Measurements from ENCODE around the gene MEIOC.

Gene MEIOC

GRCh38 chr17:44637066-44637465 is 19.2 kb upstream of the MEIOC start:
- Histone ChIP-seq H4K12ac (ENCODE audit: low read depth, low read length) (no peak overlapping the region), H2BK5ac (ENCODE audit: low read depth, low read length, poor library complexity) (no peak overlapping the region), H3K9ac (ENCODE audit: low read length) (no peak overlapping the region), H3K4me2 (ENCODE audit: low read length) (no peak overlapping the region), H3K36me3 (ENCODE audit: control insufficient read depth in 1 of 2, insufficient read depth in 2 of 2, low read length in 2 of 2) (no peaks in the 10 kb centered on the region), H3K27me3 (ENCODE audit: insufficient read depth, low read length) (no peaks in the 10 kb centered on the region), H3K27ac (ENCODE audit: low read depth, low read length) (no peak overlapping the region), H2AK5ac (ENCODE audit: low read length) (no peak overlapping the region), H2AFZ (ENCODE audit: insufficient read depth, low read length, poor library complexity) (no peak overlapping the region), H3K9me3 (ENCODE audit: insufficient read depth, low read depth, low read length) (no peaks in the 10 kb centered on the region), H3K4ac (ENCODE audit: low read depth, low read length) (no peak overlapping the region), H3K79me2 (ENCODE audit: control insufficient read depth, insufficient read depth, low read length, poor library complexity) (no peaks in the 10 kb centered on the region), H3K14ac (ENCODE audit: low read length) (no peak overlapping the region), H3K23ac (ENCODE audit: low read length) (no peak overlapping the region), H2BK120ac (ENCODE audit: insufficient read depth, low read length, poor library complexity) (no peak overlapping the region), H3K4me3 (ENCODE audit: low read depth, low read length) (no peak overlapping the region), H2BK12ac (ENCODE audit: low read length) (no peak overlapping the region), H3K4me1 (ENCODE audit: control insufficient read depth in 1 of 2, insufficient read depth in 2 of 2, low read length in 2 of 2) (no peaks in the 10 kb centered on the region), H3K18ac (ENCODE audit: low read length) (no peak overlapping the region), H4K91ac (ENCODE audit: low read depth, low read length) (no peak overlapping the region), H3K79me1 (ENCODE audit: low read length) (peaks cover 2% of the 10 kb centered on the region), H4K8ac (ENCODE audit: low read depth, low read length) (no peak overlapping the region)
- WGBS (ENCODE audit: extremely low coverage, insufficient coverage, insufficient read length) = no CpG with 5 or more reads among the region's 1 CpG
- no peak for DNase-seq

- H3K36me3 ChIP-seq (ENCODE audit: control insufficient read depth in 1 of 2, insufficient read depth in 2 of 2, low read length in 2 of 2) = no peaks in the 10 kb centered on the region
- no peak overlapping the region for H4K12ac ChIP-seq (ENCODE audit: low read depth, low read length)
- no peaks in the 10 kb centered on the region for H3K27me3 ChIP-seq (ENCODE audit: insufficient read depth, low read length)
- no peak overlapping the region for H2BK120ac ChIP-seq (ENCODE audit: insufficient read depth, low read length, poor library complexity)
- no peak overlapping the region for H3K4me3 ChIP-seq (ENCODE audit: low read depth, low read length)
- no peaks in the 10 kb centered on the region for H3K79me2 ChIP-seq (ENCODE audit: control insufficient read depth, insufficient read depth, low read length, poor library complexity)
- no peak overlapping the region for H2BK12ac ChIP-seq (ENCODE audit: low read length)
- no peak for DNase-seq
- no peaks in the 10 kb centered on the region for H3K4me1 ChIP-seq (ENCODE audit: control insufficient read depth in 1 of 2, insufficient read depth in 2 of 2, low read length in 2 of 2)
- H3K79me1 ChIP-seq (ENCODE audit: low read length) = no peaks in the 10 kb centered on the region
- no peak overlapping the region for H4K8ac ChIP-seq (ENCODE audit: low read depth, low read length)
- H3K9me3 ChIP-seq (ENCODE audit: insufficient read depth, low read depth, low read length) = no peaks in the 10 kb centered on the region
- no peak overlapping the region for H2BK5ac ChIP-seq (ENCODE audit: low read depth, low read length, poor library complexity)
- no peak overlapping the region for H3K4ac ChIP-seq (ENCODE audit: low read depth, low read length)
- H2AFZ ChIP-seq (ENCODE audit: insufficient read depth, low read length, poor library complexity) = no peak overlapping the region
- WGBS (ENCODE audit: extremely low coverage, insufficient coverage, insufficient read length) = no CpG with 5 or more reads among the region's 7 CpGs
- no peak overlapping the region for H2AK5ac ChIP-seq (ENCODE audit: low read length)
- H4K91ac ChIP-seq (ENCODE audit: low read depth, low read length) = no peak overlapping the region
- H3K4me2 ChIP-seq (ENCODE audit: low read length) = no peak overlapping the region
- no peak overlapping the region for H3K9ac ChIP-seq (ENCODE audit: low read length)
- H3K27ac ChIP-seq (ENCODE audit: low read depth, low read length) = no peak overlapping the region
- no peak overlapping the region for H3K18ac ChIP-seq (ENCODE audit: low read length)
- H3K23ac ChIP-seq (ENCODE audit: low read length) = no peak overlapping the region
- H3K14ac ChIP-seq (ENCODE audit: low read length) = no peak overlapping the region
Measured at GRCh38 chr17:44642834-44643233, 13.4 kb upstream of the MEIOC start.

GRCh38 chr17:44645341-44645740 is 10.9 kb upstream of the MEIOC start:
- no peak overlapping the region for H3K4me2 ChIP-seq (ENCODE audit: low read length)
- no CpG with 5 or more reads among the region's 12 CpGs for WGBS (ENCODE audit: extremely low coverage, insufficient coverage, insufficient read length)
- no peak overlapping the region for H3K27ac ChIP-seq (ENCODE audit: low read depth, low read length)
- no peak overlapping the region for H3K14ac ChIP-seq (ENCODE audit: low read length)
- no peak overlapping the region for H2BK12ac ChIP-seq (ENCODE audit: low read length)
- no peaks in the 10 kb centered on the region for H3K79me2 ChIP-seq (ENCODE audit: control insufficient read depth, insufficient read depth, low read length, poor library complexity)
- no peaks in the 10 kb centered on the region for H3K4me1 ChIP-seq (ENCODE audit: control insufficient read depth in 1 of 2, insufficient read depth in 2 of 2, low read length in 2 of 2)
- no peaks in the 10 kb centered on the region for H3K79me1 ChIP-seq (ENCODE audit: low read length)
- no peaks in the 10 kb centered on the region for H3K36me3 ChIP-seq (ENCODE audit: control insufficient read depth in 1 of 2, insufficient read depth in 2 of 2, low read length in 2 of 2)
- no peak overlapping the region for H3K9ac ChIP-seq (ENCODE audit: low read length)
- H4K8ac ChIP-seq (ENCODE audit: low read depth, low read length) = no peak overlapping the region
- H2BK120ac ChIP-seq (ENCODE audit: insufficient read depth, low read length, poor library complexity) = no peak overlapping the region
- no peak overlapping the region for H2BK5ac ChIP-seq (ENCODE audit: low read depth, low read length, poor library complexity)
- H3K4me3 ChIP-seq (ENCODE audit: low read depth, low read length) = no peak overlapping the region
- H4K12ac ChIP-seq (ENCODE audit: low read depth, low read length) = no peak overlapping the region
- H3K27me3 ChIP-seq (ENCODE audit: insufficient read depth, low read length) = no peaks in the 10 kb centered on the region
- no peak overlapping the region for H3K23ac ChIP-seq (ENCODE audit: low read length)
- no peak for DNase-seq
- no peak overlapping the region for H4K91ac ChIP-seq (ENCODE audit: low read depth, low read length)
- no peak overlapping the region for H3K18ac ChIP-seq (ENCODE audit: low read length)
- no peak overlapping the region for H2AK5ac ChIP-seq (ENCODE audit: low read length)
- H3K9me3 ChIP-seq (ENCODE audit: insufficient read depth, low read depth, low read length) = no peaks in the 10 kb centered on the region
- no peak overlapping the region for H3K4ac ChIP-seq (ENCODE audit: low read depth, low read length)
- H2AFZ ChIP-seq (ENCODE audit: insufficient read depth, low read length, poor library complexity) = no peak overlapping the region

GRCh38 chr17:44646280-44646679 is 10.0 kb upstream of the MEIOC start:
- Histone ChIP-seq H4K8ac (ENCODE audit: low read depth, low read length) (no peak overlapping the region), H3K4ac (ENCODE audit: low read depth, low read length) (no peak overlapping the region), H3K79me2 (ENCODE audit: control insufficient read depth, insufficient read depth, low read length, poor library complexity) (no peaks in the 10 kb centered on the region), H3K14ac (ENCODE audit: low read length) (no peak overlapping the region), H3K4me1 (ENCODE audit: control insufficient read depth in 1 of 2, insufficient read depth in 2 of 2, low read length in 2 of 2) (no peaks in the 10 kb centered on the region), H4K12ac (ENCODE audit: low read depth, low read length) (no peak overlapping the region), H2BK12ac (ENCODE audit: low read length) (no peak overlapping the region), H4K91ac (ENCODE audit: low read depth, low read length) (no peak overlapping the region), H3K18ac (ENCODE audit: low read length) (no peak overlapping the region), H3K79me1 (ENCODE audit: low read length) (no peaks in the 10 kb centered on the region), H3K9me3 (ENCODE audit: insufficient read depth, low read depth, low read length) (no peaks in the 10 kb centered on the region), H3K36me3 (ENCODE audit: control insufficient read depth in 1 of 2, insufficient read depth in 2 of 2, low read length in 2 of 2) (no peaks in the 10 kb centered on the region), H3K27me3 (ENCODE audit: insufficient read depth, low read length) (no peaks in the 10 kb centered on the region), H3K4me2 (ENCODE audit: low read length) (no peak overlapping the region), H2BK5ac (ENCODE audit: low read depth, low read length, poor library complexity) (no peak overlapping the region), H3K4me3 (ENCODE audit: low read depth, low read length) (no peak overlapping the region), H2AK5ac (ENCODE audit: low read length) (no peak overlapping the region), H3K23ac (ENCODE audit: low read length) (no peak overlapping the region), H2AFZ (ENCODE audit: insufficient read depth, low read length, poor library complexity) (no peak overlapping the region), H2BK120ac (ENCODE audit: insufficient read depth, low read length, poor library complexity) (no peak overlapping the region), H3K9ac (ENCODE audit: low read length) (no peak overlapping the region), H3K27ac (ENCODE audit: low read depth, low read length) (no peak overlapping the region)
- WGBS (ENCODE audit: extremely low coverage, insufficient coverage, insufficient read length) = no CpG with 5 or more reads among the region's 4 CpGs
- no peak for DNase-seq

- Histone ChIP-seq H3K4me1 (ENCODE audit: control insufficient read depth in 1 of 2, insufficient read depth in 2 of 2, low read length in 2 of 2) (no peaks in the 10 kb centered on the region), H3K4me3 (ENCODE audit: low read depth, low read length) (no peak overlapping the region), H2BK12ac (ENCODE audit: low read length) (no peak overlapping the region), H4K91ac (ENCODE audit: low read depth, low read length) (no peak overlapping the region), H3K36me3 (ENCODE audit: control insufficient read depth in 1 of 2, insufficient read depth in 2 of 2, low read length in 2 of 2) (no peaks in the 10 kb centered on the region), H2AFZ (ENCODE audit: insufficient read depth, low read length, poor library complexity) (no peak overlapping the region), H3K27ac (ENCODE audit: low read depth, low read length) (no peak overlapping the region), H2BK120ac (ENCODE audit: insufficient read depth, low read length, poor library complexity) (no peak overlapping the region), H3K27me3 (ENCODE audit: insufficient read depth, low read length) (no peaks in the 10 kb centered on the region), H3K4me2 (ENCODE audit: low read length) (no peak overlapping the region), H3K9me3 (ENCODE audit: insufficient read depth, low read depth, low read length) (no peaks in the 10 kb centered on the region), H4K8ac (ENCODE audit: low read depth, low read length) (no peak overlapping the region), H2BK5ac (ENCODE audit: low read depth, low read length, poor library complexity) (no peak overlapping the region), H3K79me1 (ENCODE audit: low read length) (no peaks in the 10 kb centered on the region), H3K4ac (ENCODE audit: low read depth, low read length) (no peak overlapping the region), H3K23ac (ENCODE audit: low read length) (no peak overlapping the region), H3K14ac (ENCODE audit: low read length) (no peak overlapping the region), H3K9ac (ENCODE audit: low read length) (no peak overlapping the region), H3K79me2 (ENCODE audit: control insufficient read depth, insufficient read depth, low read length, poor library complexity) (no peaks in the 10 kb centered on the region), H2AK5ac (ENCODE audit: low read length) (no peak overlapping the region), H3K18ac (ENCODE audit: low read length) (no peak overlapping the region), H4K12ac (ENCODE audit: low read depth, low read length) (no peak overlapping the region)
- DNase-seq = no peak
Measured at GRCh38 chr17:44647736-44648135, 8.5 kb upstream of the MEIOC start.

Measured in trophoblast cell (in vitro differentiated cells and primary cell).